Measurements from ENCODE around the gene GJD2. TPM values are rescaled to one million over a fixed set of nuclear protein-coding genes. Genes with fewer than 3 reads are reported as not detected.

GJD2 gene
- total RNA-seq, 1 donor from 2014 or later: 5.1 TPM

DNA sequence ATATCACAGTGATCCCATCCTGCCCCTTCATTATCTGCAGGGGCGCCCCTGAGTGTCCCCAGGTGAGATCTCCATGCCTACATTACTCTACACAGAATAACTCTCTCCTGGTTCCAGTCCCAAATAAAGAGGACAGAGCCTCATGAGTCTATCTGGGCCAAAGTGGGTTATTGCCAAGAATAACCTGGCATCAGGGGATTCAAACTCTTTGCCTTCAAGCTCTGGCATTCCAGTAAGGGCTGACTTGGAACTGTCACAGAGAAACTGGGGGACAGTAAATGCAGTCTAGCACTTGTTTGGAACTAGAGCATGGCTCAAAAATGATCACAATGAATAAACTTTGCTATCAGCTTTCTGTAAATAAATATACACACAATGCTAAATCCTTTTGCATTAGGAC, 30.3 kb downstream of the GJD2 start:
- no peak for DNase-seq (ENCODE audit: low spot score)

GRCh38 chr15:34722439-34722836, 32.4 kb downstream of the GJD2 start:
- DNase-seq (ENCODE audit: low spot score): peak; percentile 50

DNA sequence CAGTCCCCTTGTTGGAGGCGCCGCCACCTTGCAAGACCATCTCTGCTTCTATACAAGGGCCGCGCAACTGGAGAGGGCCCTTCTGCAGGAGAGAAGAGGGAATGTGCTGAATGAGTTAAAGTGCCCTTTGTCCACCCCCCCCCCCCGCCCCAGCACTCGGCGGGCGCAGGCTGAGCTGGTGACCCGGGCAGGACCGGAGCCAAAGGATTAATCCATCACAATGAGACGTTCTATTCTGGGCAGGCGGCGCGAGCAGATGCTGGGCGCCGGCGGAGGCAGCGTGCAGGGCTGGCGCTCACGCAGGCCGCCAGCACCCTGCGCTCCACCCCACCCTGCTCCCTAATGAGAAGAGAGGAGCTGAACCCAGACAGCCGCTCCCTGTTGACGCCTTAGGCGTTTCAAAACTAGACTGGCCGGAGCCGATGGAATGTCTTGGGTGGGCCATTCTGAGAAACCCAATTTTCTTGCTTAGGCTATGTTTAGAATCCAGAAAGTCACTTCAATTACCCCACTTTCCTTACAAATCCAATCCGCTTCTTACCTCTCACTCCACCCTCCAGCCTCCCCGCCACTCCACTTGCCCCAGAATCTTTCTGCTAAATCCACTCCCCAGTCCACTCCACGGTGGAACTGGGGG, 32.9 kb downstream of the GJD2 start:
- DNase-seq (ENCODE audit: low spot score): peak; percentile 78

- no peak for DNase-seq (ENCODE audit: low spot score)
Measured at GRCh38 chr15:34721157-34721801, 33.5 kb downstream of the GJD2 start.

DNA sequence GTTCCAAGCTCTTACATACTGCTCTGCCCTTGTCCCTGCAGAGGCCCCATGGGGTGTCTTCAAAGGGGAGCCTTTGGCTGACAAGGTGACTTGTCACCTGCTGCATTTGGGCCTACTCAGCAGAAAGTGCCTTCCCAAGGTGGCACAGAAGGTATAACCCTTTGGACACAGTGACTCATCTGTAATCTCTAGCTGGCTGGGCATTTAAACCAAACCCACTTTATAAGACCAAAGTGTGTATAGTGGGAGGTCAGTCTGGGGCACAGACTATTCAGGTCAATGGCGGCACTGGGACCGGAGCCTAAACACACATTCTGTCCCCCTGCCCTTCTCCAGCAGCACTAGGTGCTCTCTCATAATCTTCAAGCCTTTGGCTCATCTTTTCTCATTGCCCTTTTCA, 35.1 kb downstream of the GJD2 start:
- no peak for DNase-seq (ENCODE audit: low spot score)

DNA sequence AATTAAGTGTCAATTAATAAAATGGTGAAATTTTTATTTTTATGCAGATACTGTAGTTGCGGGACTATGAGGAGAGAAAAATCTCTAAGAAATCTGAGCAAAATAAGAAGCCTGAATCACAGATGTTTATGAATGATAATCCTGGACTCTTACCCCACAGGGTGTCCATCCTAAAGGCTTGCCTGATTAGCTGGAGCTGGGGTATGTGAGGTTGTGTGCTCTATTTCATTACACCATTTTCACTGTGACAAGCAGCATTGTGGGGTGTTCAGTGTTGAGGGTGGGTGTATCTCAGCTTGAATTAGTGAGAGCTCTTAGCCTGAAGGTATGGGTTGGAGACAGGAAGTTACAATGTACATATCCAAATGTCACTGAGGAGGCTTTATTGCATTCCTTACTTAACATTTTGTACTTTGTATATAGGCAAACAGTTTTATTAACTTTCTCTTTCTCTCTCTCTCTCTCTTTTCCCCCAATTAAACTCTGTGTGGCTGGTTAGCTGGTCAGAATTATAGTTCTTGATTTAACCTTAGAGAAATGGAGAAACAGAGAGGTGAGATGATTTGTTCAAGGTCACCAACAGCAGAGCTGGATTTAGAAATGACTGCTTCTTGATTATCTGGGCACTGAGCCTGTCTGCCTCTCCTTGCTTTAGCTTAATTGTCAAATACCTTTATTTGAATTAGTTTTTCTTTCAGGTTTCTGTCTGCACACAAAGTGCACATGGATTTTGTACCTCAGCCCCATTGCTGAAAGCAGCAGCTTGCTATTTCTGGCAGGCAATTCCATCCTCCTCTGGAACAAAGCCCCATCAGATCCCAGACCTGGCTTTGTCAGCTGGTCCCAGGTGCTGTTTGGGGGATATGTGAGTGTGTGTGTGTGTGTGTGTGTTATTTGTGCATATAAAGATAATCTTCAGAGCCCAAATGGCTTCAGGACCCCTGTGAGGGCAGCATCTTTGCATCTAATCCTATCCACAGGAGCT, 35.8 kb downstream of the GJD2 start:
- DNase-seq (ENCODE audit: low spot score): peak; percentile 8

- DNase-seq (ENCODE audit: low spot score): no peak
Measured at GRCh38 chr15:34717729-34718128, 37.1 kb downstream of the GJD2 start.

- DNase-seq (ENCODE audit: low spot score): no peak
Measured at GRCh38 chr15:34716111-34716510, 38.7 kb downstream of the GJD2 start.

- no peak for DNase-seq (ENCODE audit: low spot score)
Measured at GRCh38 chr15:34714476-34715121, 40.2 kb downstream of the GJD2 start.

DNA sequence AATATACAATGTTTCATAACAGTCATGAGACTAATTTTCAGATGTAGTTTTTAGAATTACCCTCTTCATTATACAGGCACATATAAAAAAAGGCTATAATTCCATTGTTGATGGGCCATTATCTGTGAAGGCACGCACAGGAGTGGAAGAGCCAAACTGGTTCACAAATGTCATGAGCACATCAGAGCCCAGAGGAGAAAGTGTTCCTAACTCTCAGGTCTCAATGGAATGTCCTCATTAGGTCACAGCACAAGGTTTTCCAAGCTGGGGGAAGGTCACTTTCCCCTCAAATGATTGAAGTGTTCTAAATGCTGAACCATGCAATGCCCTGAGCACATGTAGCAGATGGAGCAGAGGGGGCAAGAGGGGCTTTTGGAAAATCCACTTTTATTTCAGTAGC, 41.2 kb downstream of the GJD2 start:
- DNase-seq (ENCODE audit: low spot score): no peak

DNA sequence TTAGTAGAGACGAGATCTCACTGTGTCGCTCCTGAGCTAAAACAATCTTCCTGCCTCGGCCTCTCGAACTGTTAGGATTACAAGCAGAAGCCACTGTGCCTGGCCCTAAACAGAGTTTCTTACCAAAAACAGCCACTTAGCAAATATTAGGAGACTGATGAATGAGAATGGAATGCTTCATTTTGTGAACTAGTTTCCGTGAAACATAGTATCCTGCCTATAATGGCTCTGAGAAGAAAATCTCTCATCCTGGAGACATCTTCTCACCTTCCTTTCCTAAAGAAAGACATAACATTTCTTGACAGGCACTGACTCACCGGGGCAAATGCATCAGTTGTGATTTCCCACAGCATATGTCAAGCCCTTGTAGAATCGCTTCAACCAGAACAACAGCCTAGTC, 44.9 kb downstream of the GJD2 start:
- peak; percentile 2 for DNase-seq (ENCODE audit: low spot score)

GRCh38 chr15:34708422-34708821, 46.4 kb downstream of the GJD2 start:
- DNase-seq (ENCODE audit: low spot score): peak; percentile 38

DNA sequence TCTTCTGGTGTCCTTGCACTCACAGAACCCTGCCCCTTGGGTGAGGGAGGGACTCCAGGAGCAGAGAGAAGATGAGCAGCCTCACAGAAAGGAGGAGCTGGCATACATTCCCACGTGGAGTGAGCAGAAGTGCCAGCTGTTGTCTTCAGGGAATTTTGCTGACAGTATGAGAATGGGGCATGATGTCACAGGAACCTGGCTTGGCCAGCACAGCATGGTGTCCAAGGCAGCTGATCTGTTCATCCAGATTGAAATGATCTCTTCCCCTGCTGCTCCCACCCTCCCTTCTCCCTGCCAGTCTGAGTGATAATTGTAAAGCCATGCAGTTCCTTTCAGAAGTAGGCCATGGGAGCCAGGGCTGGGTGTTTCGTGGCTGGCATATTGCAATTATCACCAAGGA, 53.3 kb downstream of the GJD2 start:
- no peak for DNase-seq (ENCODE audit: low spot score)

Other genes starting within 250 kb of the GJD2 start
- gene GOLGA8B, start 171.3 kb downstream of the GJD2 start, total RNA-seq (ENCODE audit: insufficient read depth, low replicate concordance): 56.6 TPM
- gene ACTC1, start 40.6 kb upstream of the GJD2 start, total RNA-seq (ENCODE audit: insufficient read depth, low replicate concordance): 194 TPM
- gene AQR, start 214.7 kb upstream of the GJD2 start, total RNA-seq (ENCODE audit: insufficient read depth, low replicate concordance): 33.9 TPM
- gene ZNF770, start 233.3 kb upstream of the GJD2 start, total RNA-seq (ENCODE audit: insufficient read depth, low replicate concordance): 55.6 TPM